ENCODE results near the gene SETD1A.

DNA sequence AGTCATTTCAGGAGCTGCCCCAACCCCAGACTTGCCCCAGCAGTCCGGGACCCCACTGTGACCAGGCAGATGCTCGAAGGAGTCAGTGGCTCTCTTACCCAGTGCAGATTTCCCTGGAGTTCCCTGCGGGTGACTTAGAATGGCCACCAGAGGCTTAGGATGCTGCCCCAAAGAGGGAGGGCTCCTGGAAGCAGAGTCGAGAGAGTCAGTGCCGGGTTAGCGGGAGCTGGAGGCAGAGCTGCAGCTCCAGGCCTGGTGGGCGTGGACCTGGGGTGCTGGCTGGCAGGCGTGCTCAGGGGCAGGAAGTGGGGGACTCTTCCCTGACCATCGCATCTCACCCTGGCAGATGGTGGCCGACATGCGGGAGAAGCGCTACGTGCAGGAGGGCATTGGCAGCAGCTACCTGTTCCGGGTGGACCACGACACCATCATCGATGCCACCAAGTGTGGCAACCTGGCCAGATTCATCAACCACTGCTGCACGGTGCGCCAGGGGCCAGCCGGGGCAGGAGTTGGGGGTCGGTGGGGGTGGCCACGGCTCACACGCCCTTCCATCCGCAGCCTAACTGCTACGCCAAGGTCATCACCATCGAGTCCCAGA is 25.8 kb downstream of the SETD1A start:
- TF ChIP-seq, protein P1, sequence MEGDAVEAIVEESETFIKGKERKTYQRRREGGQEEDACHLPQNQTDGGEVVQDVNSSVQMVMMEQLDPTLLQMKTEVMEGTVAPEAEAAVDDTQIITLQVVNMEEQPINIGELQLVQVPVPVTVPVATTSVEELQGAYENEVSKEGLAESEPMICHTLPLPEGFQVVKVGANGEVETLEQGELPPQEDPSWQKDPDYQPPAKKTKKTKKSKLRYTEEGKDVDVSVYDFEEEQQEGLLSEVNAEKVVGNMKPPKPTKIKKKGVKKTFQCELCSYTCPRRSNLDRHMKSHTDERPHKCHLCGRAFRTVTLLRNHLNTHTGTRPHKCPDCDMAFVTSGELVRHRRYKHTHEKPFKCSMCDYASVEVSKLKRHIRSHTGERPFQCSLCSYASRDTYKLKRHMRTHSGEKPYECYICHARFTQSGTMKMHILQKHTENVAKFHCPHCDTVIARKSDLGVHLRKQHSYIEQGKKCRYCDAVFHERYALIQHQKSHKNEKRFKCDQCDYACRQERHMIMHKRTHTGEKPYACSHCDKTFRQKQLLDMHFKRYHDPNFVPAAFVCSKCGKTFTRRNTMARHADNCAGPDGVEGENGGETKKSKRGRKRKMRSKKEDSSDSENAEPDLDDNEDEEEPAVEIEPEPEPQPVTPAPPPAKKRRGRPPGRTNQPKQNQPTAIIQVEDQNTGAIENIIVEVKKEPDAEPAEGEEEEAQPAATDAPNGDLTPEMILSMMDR (IDR thresholded peaks at IDR 0.05): no peak
- TF ChIP-seq POLR2A (IDR thresholded peaks at IDR 0.05) (no peak), POLR2AphosphoS5 (IDR thresholded peaks at IDR 0.05) (no peak)
